HEK293T (cell line): Measurements from ENCODE around the gene RHNO1.

Experiments used
- ARNT ChIP-seq: fragments of 450-650 bp; IDR thresholded peaks from 2 replicates; pipeline ENCODE4 v1.6.1; 2017; ENCODE audit warnings: mild to moderate bottlenecking
- CTBP1 ChIP-seq: fragments of 450-650 bp; IDR thresholded peaks from 2 replicates; pipeline ENCODE4 v1.6.1; 2016; ENCODE audit warnings: borderline replicate concordance
- ELF4 ChIP-seq: fragments of 450-650 bp; IDR thresholded peaks from 2 replicates; pipeline ENCODE4 v1.6.1; 2017; ENCODE audit warnings: antibody characterized with exemption
- FOXK2 ChIP-seq: fragments of 450-650 bp; IDR thresholded peaks from 2 replicates; pipeline ENCODE4 v1.6.1; 2016; ENCODE audit warnings: mild to moderate bottlenecking
- FOXM1 ChIP-seq: fragments of 450-650 bp; IDR thresholded peaks from 2 replicates; pipeline ENCODE4 v1.6.1; 2017; ENCODE audit warnings: mild to moderate bottlenecking, borderline replicate concordance
- HDGF ChIP-seq: fragments of 450-650 bp; IDR thresholded peaks from 2 replicates; pipeline ENCODE4 v1.6.1; 2017; ENCODE audit warnings: antibody characterized with exemption, borderline replicate concordance
- NFRKB ChIP-seq: fragments of 450-650 bp; IDR thresholded peaks from 2 replicates; pipeline ENCODE4 v1.6.1; 2016; ENCODE audit warnings: mild to moderate bottlenecking, moderate library complexity
- SUZ12 ChIP-seq: fragments of 450-650 bp; IDR thresholded peaks from 2 replicates; pipeline ENCODE4 v1.6.1; 2016; ENCODE audit warnings: mild to moderate bottlenecking
- TF ChIP-seq, protein P1 (sequence below): fragments of 450-650 bp; IDR thresholded peaks from 2 replicates; pipeline ENCODE4 v1.6.1; 2016

DNA sequence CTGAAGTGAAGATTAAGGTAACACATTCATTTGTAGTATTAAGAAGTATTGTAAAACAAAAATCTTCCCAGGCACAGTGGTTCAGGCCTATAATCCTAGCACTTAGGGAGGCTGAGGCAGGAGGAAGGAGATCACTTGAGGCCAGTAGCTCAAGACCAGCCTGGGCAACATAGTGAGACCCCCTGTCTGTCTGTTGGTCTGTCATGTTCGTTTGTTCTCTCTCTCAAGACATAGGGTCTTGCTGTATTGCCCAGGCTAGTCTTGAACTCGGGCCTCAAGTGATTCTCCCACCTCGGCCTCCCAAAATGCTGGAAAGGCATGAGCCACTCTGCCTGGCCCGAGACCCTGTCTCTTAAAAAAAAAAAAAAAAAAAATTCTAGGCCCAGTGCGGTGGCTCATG lies 20.4 kb downstream of the RHNO1 start:
- TF ChIP-seq ELF4 (no peak), SUZ12 (no peak), FOXK2 (no peak), CTBP1 (no peak), FOXM1 (no peak), NFRKB (no peak), HDGF (no peak), ARNT (no peak)
- TF ChIP-seq, protein P1, sequence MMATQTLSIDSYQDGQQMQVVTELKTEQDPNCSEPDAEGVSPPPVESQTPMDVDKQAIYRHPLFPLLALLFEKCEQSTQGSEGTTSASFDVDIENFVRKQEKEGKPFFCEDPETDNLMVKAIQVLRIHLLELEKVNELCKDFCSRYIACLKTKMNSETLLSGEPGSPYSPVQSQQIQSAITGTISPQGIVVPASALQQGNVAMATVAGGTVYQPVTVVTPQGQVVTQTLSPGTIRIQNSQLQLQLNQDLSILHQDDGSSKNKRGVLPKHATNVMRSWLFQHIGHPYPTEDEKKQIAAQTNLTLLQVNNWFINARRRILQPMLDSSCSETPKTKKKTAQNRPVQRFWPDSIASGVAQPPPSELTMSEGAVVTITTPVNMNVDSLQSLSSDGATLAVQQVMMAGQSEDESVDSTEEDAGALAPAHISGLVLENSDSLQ = no peak
